KMS-11 (cell line): ENCODE data around the gene APOE.

Source experiments
- H2AFZ ChIP-seq: fragments of 200-600 bp; sonication (generic); 2 replicates; pipeline ENCODE4 v1.6.1; 2016; ENCODE audit warnings: antibody characterized with exemption, mixed run types, low read depth
- H3K27ac ChIP-seq: fragments of 200-600 bp; sonication (generic); 2 replicates; pipeline ENCODE4 v1.6.1; 2016; ENCODE audit warnings: mild to moderate bottlenecking, mixed run types
- H3K27me3 ChIP-seq: fragments of 200-600 bp; sonication (generic); 2 replicates; pipeline ENCODE4 v1.6.1; 2017; ENCODE audit warnings: mild to moderate bottlenecking, low read depth, mixed run types, moderate library complexity; ENCODE audit not compliant: insufficient read depth
- H3K36me3 ChIP-seq: fragments of 200-600 bp; sonication (generic); 2 replicates; pipeline ENCODE4 v1.6.1; 2017; ENCODE audit warnings: mild to moderate bottlenecking, mixed run types; ENCODE audit not compliant: insufficient read depth
- H3K4me1 ChIP-seq: fragments of 200-600 bp; sonication (generic); 2 replicates; pipeline ENCODE4 v1.6.1; 2016; ENCODE audit warnings: mild to moderate bottlenecking, low read depth, mixed run types; ENCODE audit not compliant: poor library complexity, severe bottlenecking
- H3K4me2 ChIP-seq: fragments of 200-600 bp; sonication (generic); 2 replicates; pipeline ENCODE4 v1.7.0; 2016; ENCODE audit warnings: mild to moderate bottlenecking, mixed run types
- H3K4me3 ChIP-seq: fragments of 200-600 bp; sonication (generic); IDR thresholded peaks from 2 replicates; pipeline ENCODE4 v1.6.1; 2017; ENCODE audit warnings: low read depth, low read length, mixed read lengths; ENCODE audit not compliant: insufficient read depth
- H3K79me2 ChIP-seq: fragments of 200-600 bp; sonication (generic); 2 replicates; pipeline ENCODE4 v1.6.1; 2016; ENCODE audit warnings: low read depth, mixed run types; ENCODE audit not compliant: insufficient read depth
- H3K9ac ChIP-seq: fragments of 200-600 bp; sonication (generic); 2 replicates; pipeline ENCODE4 v1.6.1; 2016; ENCODE audit warnings: mild to moderate bottlenecking, mixed run types
- H4K20me1 ChIP-seq: fragments of 200-600 bp; sonication (generic); 2 replicates; pipeline ENCODE4 v1.6.1; 2016; ENCODE audit warnings: mild to moderate bottlenecking, mixed run types; ENCODE audit not compliant: insufficient read depth
- CTCF ChIP-seq: fragments of 200-600 bp; sonication (generic); conservative IDR thresholded peaks from 2 replicates; pipeline ENCODE4 v1.6.1; 2017; ENCODE audit warnings: low read depth, mild to moderate bottlenecking, antibody characterized with exemption, low read length, moderate library complexity, mixed read lengths

The APOE gene

GRCh38 chr19:44893332-44894051, 12.1 kb upstream of the APOE start:
- Histone ChIP-seq H2AFZ (no peak overlapping the region), H3K27me3 (no peaks in the 10 kb centered on the region), H3K27ac (no peak overlapping the region), H3K36me3 (peaks cover 25% of the 10 kb centered on the region; the same call in 1 of the 2 replicates), H3K79me2 (peaks cover 41% of the 10 kb centered on the region), H3K4me1 (peaks cover 17% of the 10 kb centered on the region), H3K4me2 (peak overlapping the region; percentile 59; the same call in 1 of the 2 replicates), H3K4me3 (no peak overlapping the region), H3K9ac (no peak overlapping the region), H4K20me1 (no peaks in the 10 kb centered on the region)
- no peak for TF ChIP-seq CTCF

GRCh38 chr19:44894052-44894400, 11.6 kb upstream of the APOE start:
- Histone ChIP-seq H3K79me2 (peaks cover 41% of the 10 kb centered on the region), H3K27me3 (no peaks in the 10 kb centered on the region), H2AFZ (no peak overlapping the region), H3K4me3 (no peak overlapping the region), H3K4me2 (no peak overlapping the region), H3K4me1 (peaks cover 17% of the 10 kb centered on the region), H3K36me3 (peaks cover 25% of the 10 kb centered on the region; the same call in 1 of the 2 replicates), H4K20me1 (no peaks in the 10 kb centered on the region), H3K9ac (no peak overlapping the region), H3K27ac (no peak overlapping the region)
- no peak for TF ChIP-seq CTCF

GRCh38 chr19:44894946-44895345, 10.7 kb upstream of the APOE start:
- no peak overlapping the region for H3K4me3 ChIP-seq
- no peak overlapping the region for H3K4me2 ChIP-seq
- no peak for TF ChIP-seq CTCF
- H3K4me1 ChIP-seq: peaks cover 10% of the 10 kb centered on the region
- no peak overlapping the region for H2AFZ ChIP-seq
- no peaks in the 10 kb centered on the region for H3K27me3 ChIP-seq
- no peak overlapping the region for H3K9ac ChIP-seq
- no peaks in the 10 kb centered on the region for H4K20me1 ChIP-seq
- peaks cover 28% of the 10 kb centered on the region; the same call in 1 of the 2 replicates for H3K36me3 ChIP-seq
- peaks cover 41% of the 10 kb centered on the region for H3K79me2 ChIP-seq
- H3K27ac ChIP-seq: no peak overlapping the region

GRCh38 chr19:44897835-44898234, 7.8 kb upstream of the APOE start:
- H3K79me2 ChIP-seq: peaks cover 24% of the 10 kb centered on the region
- no peak for TF ChIP-seq CTCF
- no peak overlapping the region for H3K27ac ChIP-seq
- peaks cover 3% of the 10 kb centered on the region for H3K4me1 ChIP-seq
- no peaks in the 10 kb centered on the region for H3K27me3 ChIP-seq
- no peak overlapping the region for H2AFZ ChIP-seq
- no peaks in the 10 kb centered on the region for H4K20me1 ChIP-seq
- H3K9ac ChIP-seq: no peak overlapping the region
- peaks cover 39% of the 10 kb centered on the region; the same call in 1 of the 2 replicates for H3K36me3 ChIP-seq
- H3K4me2 ChIP-seq: no peak overlapping the region
- no peak overlapping the region for H3K4me3 ChIP-seq
